Dermis microvascular lymphatic vessel endothelial cell (primary cell): ENCODE data around the gene GPR155. TPM values are rescaled to one million over a fixed set of nuclear protein-coding genes. Genes with fewer than 3 reads are reported as not detected.

Experiments
- DNase-seq, 2 donors: peaks; one replicate each; pipeline versions ENCODE4 v3.0.0 to v3.0.0-alpha.2; 2010; ENCODE audit warnings: low read depth in 2 of 2
- total RNA-seq: library from RNA; depleted of rRNA; stranded (reverse); fragments of >200 nt; gene quantifications from 2 replicates; pipeline ENCODE4 v1.2.1, GENCODE V29; 2014

Gene GPR155
- total RNA-seq, result 0.77 and 1.4 TPM in 2 replicates

- peak in 1 of 2 donors; percentile 33 for DNase-seq
These were observed at the start of gene GPR155 for GRCh38 chr2:174486563-174487107. TSS of gene GPR155 (minus strand) at chr2:174487029. CDS start at chr2:174481956, 5,073 bp downstream.

GRCh38 chr2:174535757-174536703, 49.2 kb upstream of the GPR155 start:
- DNase-seq, result no peak

- DNase-seq, result no peak
These were observed 48.3 kb upstream of the GPR155 start for GRCh38 chr2:174535083-174535482.

- no peak for DNase-seq
These were observed 43.1 kb upstream of the GPR155 start for GRCh38 chr2:174529916-174530315.

GRCh38 chr2:174527959-174528358, 41.1 kb upstream of the GPR155 start:
- DNase-seq, result no peak

GRCh38 chr2:174527101-174527721, 40.4 kb upstream of the GPR155 start:
- DNase-seq, result no peak

GRCh38 chr2:174524527-174524926, 37.7 kb upstream of the GPR155 start:
- DNase-seq, result no peak

- DNase-seq, result peak in 1 of 2 donors; percentile 3
These were observed 35.7 kb upstream of the GPR155 start for GRCh38 chr2:174522553-174522952.

GRCh38 chr2:174518395-174518794, 31.6 kb upstream of the GPR155 start:
- no peak for DNase-seq

GRCh38 chr2:174516501-174517378, 29.9 kb upstream of the GPR155 start:
- no peak for DNase-seq

- DNase-seq, result no peak
These were observed 25.5 kb upstream of the GPR155 start for GRCh38 chr2:174512345-174512744.

- DNase-seq, result no peak
These were observed 24.9 kb upstream of the GPR155 start for GRCh38 chr2:174511580-174512260.

GRCh38 chr2:174510583-174511189, 23.9 kb upstream of the GPR155 start:
- DNase-seq, result peak in 1 of 2 donors; percentile 12

GRCh38 chr2:174503161-174503809, 16.5 kb upstream of the GPR155 start:
- no peak for DNase-seq

- no peak for DNase-seq
These were observed 12.5 kb upstream of the GPR155 start for GRCh38 chr2:174499371-174499770.

- no peak for DNase-seq
These were observed 8.7 kb upstream of the GPR155 start for GRCh38 chr2:174495365-174496012.

GRCh38 chr2:174493549-174494331, 6.9 kb upstream of the GPR155 start:
- DNase-seq, result no peak

GRCh38 chr2:174492963-174493431, 6.2 kb upstream of the GPR155 start:
- DNase-seq, result no peak
